IMR-90 (cell line): ENCODE results near the gene THADA.

Experiments used
- POLR2A ChIP-seq: IDR thresholded peaks from 2 replicates; pipeline ENCODE4 v1.6.1; 2012; ENCODE audit warnings: mild to moderate bottlenecking, low read depth, low read length
- TF ChIP-seq, protein P1 (sequence below): conservative IDR thresholded peaks from 2 replicates; pipeline ENCODE4 v1.5.1; 2012; ENCODE audit warnings: mild to moderate bottlenecking, low read depth, low read length, improper control_type of control experiment

DNA sequence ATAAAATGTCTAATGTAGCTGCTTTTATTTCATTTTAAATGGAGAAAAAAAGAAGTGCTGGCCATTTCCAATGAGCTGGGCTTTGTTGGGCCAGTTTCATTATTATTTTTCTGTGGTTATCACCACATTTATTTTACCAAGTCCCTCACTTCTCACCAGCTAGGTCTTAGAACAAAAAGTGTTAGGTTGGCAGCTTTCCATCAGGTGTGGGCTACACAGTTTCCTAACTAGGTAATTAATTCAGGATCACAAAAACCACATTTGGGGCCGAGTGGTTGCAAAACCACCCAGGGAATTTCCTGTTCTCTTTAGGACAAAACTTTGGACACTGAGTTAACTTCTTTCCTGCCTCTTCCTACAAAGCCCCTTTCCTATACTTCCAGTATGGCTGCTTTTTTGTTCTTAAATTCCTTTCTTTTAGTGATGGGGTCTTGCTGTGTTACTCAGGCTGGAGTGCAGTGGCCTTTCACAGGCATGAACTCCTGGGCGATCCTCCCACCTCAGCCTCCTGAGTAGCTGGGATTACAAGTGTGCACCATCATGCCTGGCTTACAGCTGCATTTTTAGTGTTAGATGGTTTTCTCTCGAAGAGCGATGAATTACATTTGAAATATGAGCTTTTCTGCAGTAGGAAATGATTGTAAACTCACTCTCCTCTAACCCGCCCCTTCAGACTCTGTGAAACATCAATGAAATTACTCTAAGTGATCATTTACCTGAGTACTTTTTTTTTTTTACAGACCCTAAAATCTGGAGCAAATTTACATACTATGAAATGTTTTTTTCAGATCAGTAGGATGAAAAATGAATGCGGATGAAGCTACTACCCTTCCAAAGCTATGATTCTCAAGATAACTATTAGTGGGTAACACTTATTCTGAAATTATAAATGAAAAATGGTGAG lies 366.8 kb downstream of the THADA start:
- TF ChIP-seq POLR2A, result no peak
- TF ChIP-seq, protein P1, sequence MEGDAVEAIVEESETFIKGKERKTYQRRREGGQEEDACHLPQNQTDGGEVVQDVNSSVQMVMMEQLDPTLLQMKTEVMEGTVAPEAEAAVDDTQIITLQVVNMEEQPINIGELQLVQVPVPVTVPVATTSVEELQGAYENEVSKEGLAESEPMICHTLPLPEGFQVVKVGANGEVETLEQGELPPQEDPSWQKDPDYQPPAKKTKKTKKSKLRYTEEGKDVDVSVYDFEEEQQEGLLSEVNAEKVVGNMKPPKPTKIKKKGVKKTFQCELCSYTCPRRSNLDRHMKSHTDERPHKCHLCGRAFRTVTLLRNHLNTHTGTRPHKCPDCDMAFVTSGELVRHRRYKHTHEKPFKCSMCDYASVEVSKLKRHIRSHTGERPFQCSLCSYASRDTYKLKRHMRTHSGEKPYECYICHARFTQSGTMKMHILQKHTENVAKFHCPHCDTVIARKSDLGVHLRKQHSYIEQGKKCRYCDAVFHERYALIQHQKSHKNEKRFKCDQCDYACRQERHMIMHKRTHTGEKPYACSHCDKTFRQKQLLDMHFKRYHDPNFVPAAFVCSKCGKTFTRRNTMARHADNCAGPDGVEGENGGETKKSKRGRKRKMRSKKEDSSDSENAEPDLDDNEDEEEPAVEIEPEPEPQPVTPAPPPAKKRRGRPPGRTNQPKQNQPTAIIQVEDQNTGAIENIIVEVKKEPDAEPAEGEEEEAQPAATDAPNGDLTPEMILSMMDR, result no peak
